ENCODE measurements around the gene IBA57.

- TF ChIP-seq, protein P1, sequence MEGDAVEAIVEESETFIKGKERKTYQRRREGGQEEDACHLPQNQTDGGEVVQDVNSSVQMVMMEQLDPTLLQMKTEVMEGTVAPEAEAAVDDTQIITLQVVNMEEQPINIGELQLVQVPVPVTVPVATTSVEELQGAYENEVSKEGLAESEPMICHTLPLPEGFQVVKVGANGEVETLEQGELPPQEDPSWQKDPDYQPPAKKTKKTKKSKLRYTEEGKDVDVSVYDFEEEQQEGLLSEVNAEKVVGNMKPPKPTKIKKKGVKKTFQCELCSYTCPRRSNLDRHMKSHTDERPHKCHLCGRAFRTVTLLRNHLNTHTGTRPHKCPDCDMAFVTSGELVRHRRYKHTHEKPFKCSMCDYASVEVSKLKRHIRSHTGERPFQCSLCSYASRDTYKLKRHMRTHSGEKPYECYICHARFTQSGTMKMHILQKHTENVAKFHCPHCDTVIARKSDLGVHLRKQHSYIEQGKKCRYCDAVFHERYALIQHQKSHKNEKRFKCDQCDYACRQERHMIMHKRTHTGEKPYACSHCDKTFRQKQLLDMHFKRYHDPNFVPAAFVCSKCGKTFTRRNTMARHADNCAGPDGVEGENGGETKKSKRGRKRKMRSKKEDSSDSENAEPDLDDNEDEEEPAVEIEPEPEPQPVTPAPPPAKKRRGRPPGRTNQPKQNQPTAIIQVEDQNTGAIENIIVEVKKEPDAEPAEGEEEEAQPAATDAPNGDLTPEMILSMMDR (IDR thresholded peaks at IDR 0.05), result no peak
- TF ChIP-seq POLR2A (IDR thresholded peaks at IDR 0.05), result no peak
Observed at GRCh38 chr1:228123505-228123904, 42.1 kb upstream of the IBA57 start.

All from Peyer's patch (tissue), 4 donors.